NCI-H526 treated with DMSO at 0.1 percent for 48 hours (cell line): Measurements from ENCODE around the gene KPNA3.
A peak's percentile ranks its signal among the peaks of the same experiment; 100 is the strongest.
"Not testable (repeated sequence)": the region's sequence is repeated elsewhere in the genome, so short reads cannot be mapped to it uniquely, and the experiment has no call there.

ENCODE experiments used
- DNase-seq: peaks from one replicate; lab custom pipeline; 2025; lab: John Stamatoyannopoulos, UW

Gene KPNA3, protein sequence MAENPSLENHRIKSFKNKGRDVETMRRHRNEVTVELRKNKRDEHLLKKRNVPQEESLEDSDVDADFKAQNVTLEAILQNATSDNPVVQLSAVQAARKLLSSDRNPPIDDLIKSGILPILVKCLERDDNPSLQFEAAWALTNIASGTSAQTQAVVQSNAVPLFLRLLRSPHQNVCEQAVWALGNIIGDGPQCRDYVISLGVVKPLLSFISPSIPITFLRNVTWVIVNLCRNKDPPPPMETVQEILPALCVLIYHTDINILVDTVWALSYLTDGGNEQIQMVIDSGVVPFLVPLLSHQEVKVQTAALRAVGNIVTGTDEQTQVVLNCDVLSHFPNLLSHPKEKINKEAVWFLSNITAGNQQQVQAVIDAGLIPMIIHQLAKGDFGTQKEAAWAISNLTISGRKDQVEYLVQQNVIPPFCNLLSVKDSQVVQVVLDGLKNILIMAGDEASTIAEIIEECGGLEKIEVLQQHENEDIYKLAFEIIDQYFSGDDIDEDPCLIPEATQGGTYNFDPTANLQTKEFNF

GRCh38 chr13:49792550-49793324, at the start of gene KPNA3:
Gene KPNA3 (minus strand): TSS chr13:49792682. CDS start chr13:49792506, 176 bp downstream.
- peak; percentile 98 for DNase-seq

DNA sequence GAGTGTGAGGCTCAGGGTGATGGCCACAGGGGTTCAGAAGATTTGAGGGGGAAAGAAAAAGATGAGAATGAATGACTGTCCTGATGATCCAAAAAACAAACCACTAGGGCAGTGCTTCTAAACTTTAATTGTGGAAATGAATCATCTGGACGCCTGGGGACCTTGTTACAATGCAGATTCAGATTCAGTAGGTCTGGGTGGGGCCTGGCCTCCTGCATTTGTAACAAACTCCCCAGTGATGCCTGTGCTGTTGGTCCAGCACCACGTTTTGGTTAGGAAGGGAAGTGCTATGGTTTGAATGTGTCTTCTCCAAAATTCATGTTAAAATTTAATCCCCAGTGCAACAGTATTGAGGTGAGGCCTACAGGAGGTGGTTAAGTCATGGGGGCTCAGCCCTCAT, 49.5 kb upstream of the KPNA3 start:
- no peak for DNase-seq

GRCh38 chr13:49840675-49841074, 48.2 kb upstream of the KPNA3 start:
- DNase-seq, result no peak

DNA sequence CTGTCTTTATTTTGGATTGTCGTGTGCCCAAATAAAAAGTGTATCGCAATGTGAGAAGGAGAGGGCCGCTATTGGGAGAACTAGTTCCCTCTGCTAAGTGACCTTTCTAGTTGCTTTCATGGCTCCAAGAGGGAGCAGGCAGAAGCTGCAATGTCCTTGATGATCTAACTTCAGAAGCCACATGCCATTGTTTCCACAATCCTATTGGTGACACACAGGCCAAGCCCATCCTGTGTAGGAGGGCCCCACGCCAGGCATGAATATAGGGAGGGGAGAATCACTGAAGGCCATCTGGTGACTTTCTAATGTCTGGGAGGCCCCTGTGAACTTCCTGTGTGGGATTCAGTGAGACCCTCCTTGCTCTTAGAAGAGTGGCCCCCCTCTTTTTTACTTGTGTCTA, 47.8 kb upstream of the KPNA3 start:
- no peak for DNase-seq

DNA sequence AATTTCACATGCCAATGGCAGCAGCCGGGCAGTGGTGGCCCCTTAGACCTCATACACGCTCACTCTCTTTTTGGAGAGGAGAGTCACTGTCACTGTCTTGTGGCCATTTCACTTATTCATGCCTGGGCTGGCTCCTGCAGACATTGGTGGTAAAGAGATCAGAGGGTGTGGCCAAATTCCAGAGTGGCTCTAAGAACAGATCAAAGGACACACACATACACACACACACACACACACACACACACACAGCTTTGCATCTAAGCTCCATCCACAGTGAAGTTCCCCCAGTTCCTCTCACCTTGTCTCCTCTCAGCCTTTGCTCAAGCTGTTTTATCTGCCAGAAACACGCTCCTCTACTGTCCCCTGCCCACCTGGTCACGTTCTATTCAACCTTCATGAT, 46.5 kb upstream of the KPNA3 start:
- no peak for DNase-seq

DNA sequence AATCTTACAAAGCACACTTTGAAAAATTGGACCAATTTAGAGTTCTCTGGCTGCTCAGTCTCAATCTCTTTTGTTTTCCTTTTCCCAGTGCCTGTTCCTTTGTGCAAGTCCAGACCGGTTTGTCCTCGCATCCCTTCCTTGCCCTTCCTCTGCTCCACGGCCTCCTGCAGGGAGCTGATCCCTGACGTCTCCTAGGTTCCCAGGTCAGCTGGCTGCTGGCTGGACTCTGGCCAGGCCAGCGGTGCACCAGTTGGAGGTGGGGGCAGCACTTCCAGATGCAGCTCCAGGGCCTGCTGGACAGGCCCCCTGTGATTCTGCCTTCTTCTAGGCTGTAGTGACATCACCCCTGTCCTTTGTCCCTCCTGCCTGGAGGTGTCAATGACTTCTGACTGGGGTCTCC, 44.0 kb upstream of the KPNA3 start:
- no peak for DNase-seq

- no peak for DNase-seq
Measured at GRCh38 chr13:49833402-49833801, 40.9 kb upstream of the KPNA3 start.

GRCh38 chr13:49831455-49831854, 39.0 kb upstream of the KPNA3 start:
- DNase-seq, result no peak

DNA sequence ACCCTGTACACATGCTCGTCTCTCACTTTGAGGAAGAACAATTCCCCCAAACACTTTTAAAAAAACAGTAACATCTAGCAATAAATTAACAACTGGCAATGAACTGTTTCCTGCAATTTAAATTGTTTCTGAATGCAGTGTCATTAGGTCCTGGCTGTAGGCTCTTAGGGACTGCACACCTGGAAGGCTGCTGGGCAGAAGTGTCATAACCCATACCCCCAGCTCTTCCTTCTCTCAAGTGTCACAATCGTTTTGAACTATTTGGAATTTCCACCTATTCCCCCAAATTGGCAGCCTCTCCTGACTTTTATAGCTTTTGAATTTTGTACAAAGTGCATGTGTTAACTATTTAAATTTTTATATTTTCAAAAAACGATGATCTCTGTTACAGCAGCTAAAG, 38.2 kb upstream of the KPNA3 start:
- no peak for DNase-seq

DNA sequence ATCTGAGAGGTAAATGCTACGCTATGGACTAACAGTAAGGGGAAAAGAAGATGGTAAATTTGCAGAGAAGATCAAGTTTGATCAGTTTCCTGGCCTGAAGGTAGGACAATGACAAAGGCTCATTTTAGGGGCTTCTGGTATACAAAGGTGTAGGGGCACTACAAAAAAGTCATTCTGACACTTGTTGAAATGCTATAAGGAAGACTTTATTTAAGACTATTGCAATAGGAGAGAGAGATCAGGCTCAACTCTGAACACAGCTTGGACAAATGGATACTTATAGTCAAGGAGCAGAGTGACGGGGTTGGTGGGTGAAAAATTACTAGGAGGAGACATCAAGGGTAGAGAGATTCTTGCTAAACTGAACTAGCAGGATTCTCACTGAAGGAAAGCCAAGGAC, 37.2 kb upstream of the KPNA3 start:
- no peak for DNase-seq

DNA sequence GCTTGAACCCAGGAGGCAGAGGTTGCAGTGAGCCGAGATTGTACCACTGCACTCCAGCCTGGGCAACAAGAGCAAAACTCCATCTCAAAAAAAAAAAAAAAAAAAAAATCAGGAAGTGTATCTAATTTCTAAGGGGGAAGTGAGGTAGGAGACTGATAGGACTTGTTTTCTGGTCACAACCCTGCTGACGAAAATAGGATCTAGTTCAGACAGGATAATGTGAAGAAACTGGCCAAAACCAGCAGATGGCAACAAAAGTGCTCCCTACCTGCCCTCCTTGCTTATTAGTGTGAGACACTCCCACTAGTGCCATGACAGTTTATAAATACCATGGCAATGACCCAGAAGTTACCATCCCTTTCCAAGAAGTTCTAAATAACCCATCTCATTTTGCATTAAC, 36.0 kb upstream of the KPNA3 start:
- DNase-seq, result no peak

- DNase-seq, result no peak
Measured at GRCh38 chr13:49827891-49828290, 35.4 kb upstream of the KPNA3 start.

DNA sequence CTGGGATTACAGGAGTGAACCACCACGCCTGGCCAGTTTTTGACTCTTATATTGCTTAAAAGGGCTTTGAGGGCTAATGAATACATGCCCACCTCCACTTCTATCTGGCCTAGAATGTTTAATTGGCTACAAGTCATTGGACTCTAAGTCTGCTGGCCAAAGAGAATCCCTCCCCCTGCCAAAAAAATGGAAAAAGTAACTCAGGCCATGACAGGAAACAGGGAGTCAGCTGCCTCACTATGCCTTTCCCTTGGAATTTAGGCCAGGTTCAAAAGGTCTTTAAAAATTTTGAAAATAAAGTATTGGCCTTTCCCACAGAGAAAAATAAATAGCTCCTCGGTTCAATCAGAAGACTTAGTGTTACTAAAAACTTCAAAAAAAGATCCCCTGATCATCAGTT, 34.9 kb upstream of the KPNA3 start:
- DNase-seq, result no peak

GRCh38 chr13:49821216-49822009, 28.9 kb upstream of the KPNA3 start:
- no peak for DNase-seq

- no peak for DNase-seq
Measured at GRCh38 chr13:49820591-49821215, 28.2 kb upstream of the KPNA3 start.

DNA sequence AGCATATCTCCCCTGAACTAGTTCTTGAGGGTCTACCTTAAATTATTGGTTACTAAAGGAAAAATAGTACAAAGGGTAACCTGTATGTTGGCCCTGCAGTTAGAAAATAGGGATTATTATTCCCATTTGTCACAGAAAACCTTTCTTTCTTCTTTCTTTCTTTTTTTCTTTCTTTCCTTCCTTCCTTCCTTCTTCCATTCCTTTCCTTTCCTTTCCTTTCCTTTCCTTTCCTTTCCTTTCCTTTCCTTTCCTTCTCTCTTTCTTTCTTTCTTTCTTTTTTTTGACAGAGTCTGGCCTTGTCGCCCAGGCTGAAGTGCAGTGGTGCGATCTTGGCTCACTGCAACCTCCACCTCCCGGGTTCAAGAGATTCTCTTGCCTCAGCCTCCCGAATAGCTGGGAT, 23.6 kb upstream of the KPNA3 start:
- not testable (repeated sequence) for DNase-seq

GRCh38 chr13:49814551-49815270, 22.2 kb upstream of the KPNA3 start:
- DNase-seq, result no peak

GRCh38 chr13:49812812-49813211, 20.3 kb upstream of the KPNA3 start:
- DNase-seq, result no peak

DNA sequence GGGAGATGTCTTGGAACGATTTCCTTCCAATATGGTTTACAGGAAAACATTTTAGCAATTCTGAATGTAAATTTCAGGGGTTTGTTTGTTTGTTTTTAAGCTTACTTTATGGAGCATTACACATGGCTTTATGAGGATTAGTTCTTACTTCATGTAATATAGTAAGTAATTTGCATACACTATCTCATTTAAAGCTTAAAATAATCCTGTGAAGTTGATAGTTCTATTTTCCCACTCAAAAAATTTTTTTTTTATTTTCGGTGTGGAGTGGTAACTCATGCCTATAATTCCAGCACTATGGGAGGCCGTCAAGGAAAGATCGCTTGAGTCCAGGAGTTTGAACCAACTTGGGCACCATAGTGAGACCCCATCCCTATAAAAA, 19.0 kb upstream of the KPNA3 start:
- DNase-seq, result no peak

GRCh38 chr13:49810567-49811526, 18.4 kb upstream of the KPNA3 start:
- DNase-seq, result no peak
